Astrocyte (in vitro differentiated cells and primary cell): ENCODE measurements around the gene ROCK1. TPM values are rescaled to one million over a fixed set of nuclear protein-coding genes. Genes with fewer than 3 reads are reported as not detected.
A peak's percentile ranks its signal among the peaks of the same experiment; 100 is the strongest.

Experiments used
- DNase-seq: peaks from one replicate; pipeline ENCODE4 v3.0.0-alpha.2; 2010; ENCODE audit warnings: low read depth
- FAIRE-seq: peaks from 2 replicates; lab custom pipeline; 2011; peaks lifted over from hg19 to GRCh38; lab: Jason Lieb, UNC
- H2AFZ ChIP-seq: 2 replicates; pipeline ENCODE4 v1.6.0; 2012; ENCODE audit warnings: low read depth, low read length, inconsistent platforms
- H3K27ac ChIP-seq: 2 replicates; pipeline ENCODE4 v1.5.1; 2011; ENCODE audit warnings: low read depth, low read length, inconsistent platforms
- H3K27me3 ChIP-seq: 2 replicates; pipeline ENCODE4 v1.6.0; 2011; ENCODE audit warnings: low read length, inconsistent platforms; ENCODE audit not compliant: insufficient read depth
- H3K36me3 ChIP-seq: 2 replicates; pipeline ENCODE4 v1.5.1; 2011; ENCODE audit warnings: low read length, inconsistent platforms; ENCODE audit not compliant: insufficient read depth
- H3K4me1 ChIP-seq: 2 replicates; pipeline ENCODE4 v1.5.1; 2011; ENCODE audit warnings: low read length, inconsistent platforms; ENCODE audit not compliant: insufficient read depth
- H3K4me2 ChIP-seq: 2 replicates; pipeline ENCODE4 v1.6.0; 2012; ENCODE audit warnings: low read length, inconsistent platforms
- H3K4me3 ChIP-seq: 2 replicates; pipeline ENCODE4 v1.5.1; 2011; ENCODE audit warnings: low read depth, mild to moderate bottlenecking, low read length, inconsistent platforms; ENCODE audit not compliant: insufficient read depth
- H3K79me2 ChIP-seq: 2 replicates; pipeline ENCODE4 v1.6.0; 2012; ENCODE audit warnings: mild to moderate bottlenecking, low read length, inconsistent platforms; ENCODE audit not compliant: insufficient read depth
- H3K9ac ChIP-seq: 2 replicates; pipeline ENCODE4 v1.6.0; 2012; ENCODE audit warnings: mild to moderate bottlenecking, low read length, inconsistent platforms
- H3K9me3 ChIP-seq: 2 replicates; pipeline ENCODE4 v1.5.1; 2012; ENCODE audit warnings: low read depth, mild to moderate bottlenecking, low read length, inconsistent platforms; ENCODE audit not compliant: insufficient read depth
- H4K20me1 ChIP-seq: 2 replicates; pipeline ENCODE4 v1.6.0; 2012; ENCODE audit warnings: low read length, inconsistent platforms; ENCODE audit not compliant: insufficient read depth
- H3K27ac Mint-ChIP-seq: one replicate; pipeline ENCODE4 v1.8.0; 2021; ENCODE audit warnings: mild to moderate bottlenecking, mixed read lengths; ENCODE audit not compliant: unreplicated experiment
- H3K27me3 Mint-ChIP-seq: one replicate; pipeline ENCODE4 v1.8.0; 2021; ENCODE audit warnings: low read depth, mixed read lengths; ENCODE audit not compliant: unreplicated experiment
- H3K36me3 Mint-ChIP-seq: one replicate; pipeline ENCODE4 v1.8.0; 2021; ENCODE audit warnings: low read depth, mixed read lengths; ENCODE audit not compliant: unreplicated experiment
- H3K4me1 Mint-ChIP-seq: one replicate; pipeline ENCODE4 v1.8.0; 2021; ENCODE audit warnings: low read depth, mixed read lengths; ENCODE audit not compliant: unreplicated experiment
- H3K4me3 Mint-ChIP-seq: one replicate; pipeline ENCODE4 v1.8.0; 2021; ENCODE audit warnings: mild to moderate bottlenecking, moderate library complexity, mixed read lengths; ENCODE audit not compliant: unreplicated experiment
- H3K9me3 Mint-ChIP-seq: one replicate; pipeline ENCODE4 v1.8.0; 2021; ENCODE audit warnings: mild to moderate bottlenecking, mixed read lengths; ENCODE audit not compliant: unreplicated experiment
- CTCF ChIP-seq: IDR thresholded peaks from 2 replicates; pipeline ENCODE4 v1.5.1; 2011; ENCODE audit warnings: low read depth, mild to moderate bottlenecking, inconsistent platforms, low read length, moderate library complexity; ENCODE audit not compliant: insufficient read depth
- EZH2 ChIP-seq: IDR thresholded peaks from 2 replicates; pipeline ENCODE4 v1.6.1; 2012; ENCODE audit warnings: mild to moderate bottlenecking, low read length, inconsistent platforms; ENCODE audit not compliant: insufficient read depth
- total RNA-seq: library from RNA; stranded (reverse); gene quantifications from 2 replicates; pipeline ENCODE4 v1.2.1, GENCODE V29; 2021

The ROCK1 gene
- total RNA-seq, 1 donor from 2014 or later: 57.8 TPM

- Histone ChIP-seq H2AFZ (no peak overlapping the region), H3K4me3 (no peak overlapping the region), H3K4me2 (no peak overlapping the region), H4K20me1 (peaks cover 92% of the 10 kb centered on the region), H3K79me2 (peaks cover 98% of the 10 kb centered on the region), H3K9ac (no peak overlapping the region), H3K9me3 (no peaks in the 10 kb centered on the region), H3K27me3 (no peaks in the 10 kb centered on the region), H3K4me1 (no peaks in the 10 kb centered on the region), H3K27ac (no peak overlapping the region), H3K36me3 (no peaks in the 10 kb centered on the region)
- TF ChIP-seq EZH2 (no peak), CTCF (no peak)
- no peaks in the 10 kb centered on the region for H3K36me3 Mint-ChIP-seq
- DNase-seq (peak; percentile 8), FAIRE-seq (no peak)
- peaks cover 3% of the 10 kb centered on the region for H3K4me1 Mint-ChIP-seq
- no peaks in the 10 kb centered on the region for H3K27me3 Mint-ChIP-seq
- no peaks in the 10 kb centered on the region for H3K9me3 Mint-ChIP-seq
- H3K4me3 Mint-ChIP-seq: no peak overlapping the region
- no peak overlapping the region for H3K27ac Mint-ChIP-seq
Observed at GRCh38 chr18:21085579-21086166, 25.9 kb downstream of the ROCK1 start.

GRCh38 chr18:21084511-21085078, 27.0 kb downstream of the ROCK1 start:
- Histone ChIP-seq H4K20me1 (peaks cover 90% of the 10 kb centered on the region), H3K4me2 (no peak overlapping the region), H3K27ac (no peak overlapping the region), H3K36me3 (no peaks in the 10 kb centered on the region), H3K4me1 (no peaks in the 10 kb centered on the region), H3K4me3 (no peak overlapping the region), H3K27me3 (no peaks in the 10 kb centered on the region), H2AFZ (no peak overlapping the region), H3K9ac (no peak overlapping the region), H3K9me3 (no peaks in the 10 kb centered on the region), H3K79me2 (peaks cover 98% of the 10 kb centered on the region)
- no peak for TF ChIP-seq CTCF
- no peak for TF ChIP-seq EZH2
- Mint-ChIP-seq H3K27ac (no peak overlapping the region), H3K27me3 (no peaks in the 10 kb centered on the region), H3K4me1 (peaks cover 3% of the 10 kb centered on the region), H3K9me3 (no peaks in the 10 kb centered on the region), H3K36me3 (no peaks in the 10 kb centered on the region), H3K4me3 (no peak overlapping the region)
- peak; percentile 64 for FAIRE-seq
- DNase-seq: no peak

- H3K4me3 Mint-ChIP-seq: no peak overlapping the region
- peaks cover 93% of the 10 kb centered on the region for H4K20me1 ChIP-seq
- H3K36me3 Mint-ChIP-seq: no peaks in the 10 kb centered on the region
- peaks cover 98% of the 10 kb centered on the region for H3K79me2 ChIP-seq
- no peak overlapping the region for H3K4me2 ChIP-seq
- H3K27ac ChIP-seq: no peak overlapping the region
- no peaks in the 10 kb centered on the region for H3K36me3 ChIP-seq
- H3K27ac Mint-ChIP-seq: no peak overlapping the region
- H3K4me1 ChIP-seq: no peaks in the 10 kb centered on the region
- no peak overlapping the region for H3K4me3 ChIP-seq
- FAIRE-seq (no peak), DNase-seq (no peak)
- no peaks in the 10 kb centered on the region for H3K27me3 ChIP-seq
- no peaks in the 10 kb centered on the region for H3K9me3 ChIP-seq
- H3K9me3 Mint-ChIP-seq: no peaks in the 10 kb centered on the region
- no peak for TF ChIP-seq EZH2
- no peak for TF ChIP-seq CTCF
- H3K9ac ChIP-seq: no peak overlapping the region
- H3K27me3 Mint-ChIP-seq: no peaks in the 10 kb centered on the region
- H2AFZ ChIP-seq: no peak overlapping the region
- peaks cover 3% of the 10 kb centered on the region for H3K4me1 Mint-ChIP-seq
Observed at GRCh38 chr18:21083017-21083416, 28.6 kb downstream of the ROCK1 start.
